CD4-positive, alpha-beta T cell treated with Interleukin-2 at 100 ng/mL for 4 hours (primary cell): ENCODE results near the gene HPGD.
A peak's percentile ranks its signal among the peaks of the same experiment; 100 is the strongest.
"Not testable (repeated sequence)": the region's sequence is repeated elsewhere in the genome, so short reads cannot be mapped to it uniquely, and the experiment has no call there.

Experiments
- DNase-seq: peaks from one replicate; pipeline ENCODE4 v3.0.0-alpha.2; 2020; ENCODE audit warnings: low spot score

HPGD gene

GRCh38 chr4:174524242-174524641, 2.0 kb upstream of the HPGD start:
- DNase-seq, result no peak

DNA sequence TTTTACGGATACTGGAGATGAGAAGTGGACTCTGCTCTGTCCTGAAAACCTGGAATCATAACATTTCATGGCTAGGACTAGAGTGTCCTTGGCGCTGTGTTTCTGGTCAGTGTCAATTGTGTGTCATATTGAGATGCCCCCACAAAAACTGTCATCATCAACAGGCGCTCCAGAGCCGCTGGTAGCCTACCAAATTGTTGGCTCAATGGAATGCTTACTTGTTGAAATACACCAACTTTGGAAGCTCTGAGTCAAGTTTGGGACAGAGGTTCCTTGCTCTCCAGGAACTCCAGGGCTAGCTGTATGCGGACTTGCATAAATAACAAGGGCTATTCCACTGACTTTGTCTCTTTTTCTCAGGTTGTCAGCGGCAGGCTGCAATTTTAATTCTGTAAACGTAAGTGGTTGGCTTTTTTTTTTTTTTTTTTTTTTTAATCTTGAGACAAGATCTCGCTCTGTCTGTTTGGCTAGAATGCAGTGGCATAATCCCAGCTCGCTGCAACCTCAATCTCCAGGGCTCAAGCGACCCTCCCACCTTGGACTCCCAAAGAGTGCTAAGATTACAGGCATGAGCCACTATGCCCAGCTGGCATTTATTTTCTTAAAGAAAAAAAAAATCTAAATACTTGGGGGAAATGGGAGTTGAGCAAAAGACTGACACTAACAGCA, 871 bp upstream of the HPGD start:
- DNase-seq, result no peak

DNA sequence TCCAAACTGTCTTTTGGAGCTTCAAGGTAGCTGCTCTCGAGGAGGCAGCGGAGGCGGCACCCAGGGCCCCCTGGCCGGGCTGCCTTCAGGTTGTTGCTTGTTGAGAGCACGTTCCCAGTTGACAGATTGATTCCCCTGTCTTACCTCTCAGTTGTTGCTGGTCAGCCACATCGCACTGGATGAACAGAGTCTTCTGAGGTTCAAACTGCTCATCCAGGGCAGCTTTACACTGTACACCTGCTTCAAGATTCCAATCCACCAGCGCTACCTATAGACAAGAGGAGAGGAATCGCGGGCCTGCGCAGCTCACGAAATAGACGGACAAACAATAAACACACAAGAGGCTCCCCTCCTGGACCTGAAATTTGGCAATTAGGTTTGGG, 497 bp downstream of the HPGD start:
- peak; percentile 2 for DNase-seq

- no peak for DNase-seq
Observed at GRCh38 chr4:174520660-174521059, 1.6 kb downstream of the HPGD start.

DNA sequence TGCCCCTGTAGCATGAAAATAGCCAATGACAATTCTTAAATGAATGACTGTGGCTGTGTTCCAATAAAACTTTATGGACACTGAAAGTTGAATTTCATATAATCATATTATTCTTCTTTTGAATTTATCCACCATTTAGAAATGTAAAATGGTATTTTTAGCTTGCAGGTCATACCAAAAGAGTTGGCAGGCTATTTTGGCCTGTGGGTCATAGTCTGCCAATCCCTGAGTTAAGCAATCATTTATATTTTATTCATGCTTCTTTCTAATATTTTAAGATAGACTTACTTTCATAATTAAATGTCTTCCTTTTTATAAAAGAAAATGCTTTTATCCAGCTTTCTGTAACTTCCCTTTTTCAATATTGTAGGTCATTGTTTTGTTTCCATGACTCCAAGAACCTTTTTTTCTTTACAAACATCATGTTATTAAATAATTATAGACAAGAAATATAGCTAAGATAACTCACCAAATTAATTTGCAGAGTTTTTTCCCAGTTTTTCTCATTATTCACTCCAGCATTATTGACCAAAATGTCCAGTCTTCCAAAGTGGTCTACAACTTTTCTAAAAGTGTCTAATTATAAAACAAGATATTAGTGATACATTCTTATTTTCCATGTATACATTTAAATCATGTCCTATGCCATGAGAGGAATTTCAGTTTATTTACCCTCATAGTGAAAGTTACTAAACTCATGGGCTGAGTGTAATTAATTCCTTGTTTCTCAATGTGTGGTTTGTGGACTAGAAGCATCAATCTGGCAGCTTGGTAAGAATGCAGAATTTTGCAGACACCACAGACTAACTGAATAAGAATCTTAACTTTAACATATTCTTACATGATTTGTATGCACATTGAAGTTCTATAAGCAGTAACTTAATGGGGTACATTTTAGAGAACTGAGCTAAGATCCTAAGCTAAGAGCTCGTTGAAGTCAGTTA, 4.5 kb downstream of the HPGD start:
- DNase-seq, result no peak

- no peak for DNase-seq
Observed at GRCh38 chr4:174516794-174517193, 5.5 kb downstream of the HPGD start.

GRCh38 chr4:174516345-174516744, 5.9 kb downstream of the HPGD start:
- no peak for DNase-seq

DNA sequence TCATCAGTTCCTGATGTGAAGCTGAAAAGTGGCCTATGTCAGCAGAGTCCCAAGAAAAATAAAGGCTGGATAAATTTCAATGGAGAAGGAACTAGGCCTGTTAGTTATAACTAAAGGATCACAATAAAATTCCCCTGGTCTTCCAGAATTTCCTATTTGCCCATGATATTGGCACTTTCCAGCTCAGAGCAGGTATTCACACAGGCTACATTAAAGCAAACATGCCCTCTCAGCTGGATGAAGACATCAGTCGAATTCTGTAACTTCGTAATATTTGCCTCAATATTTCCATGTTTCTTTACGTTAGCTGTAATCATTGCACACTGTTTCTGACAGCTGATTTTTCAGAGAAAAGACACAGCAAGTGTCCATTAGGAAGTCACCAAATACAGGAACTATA, 9.5 kb downstream of the HPGD start:
- no peak for DNase-seq

- DNase-seq, result no peak
Observed at GRCh38 chr4:174505892-174506291, 16.4 kb downstream of the HPGD start.

- DNase-seq, result no peak
Observed at GRCh38 chr4:174505007-174505406, 17.3 kb downstream of the HPGD start.

DNA sequence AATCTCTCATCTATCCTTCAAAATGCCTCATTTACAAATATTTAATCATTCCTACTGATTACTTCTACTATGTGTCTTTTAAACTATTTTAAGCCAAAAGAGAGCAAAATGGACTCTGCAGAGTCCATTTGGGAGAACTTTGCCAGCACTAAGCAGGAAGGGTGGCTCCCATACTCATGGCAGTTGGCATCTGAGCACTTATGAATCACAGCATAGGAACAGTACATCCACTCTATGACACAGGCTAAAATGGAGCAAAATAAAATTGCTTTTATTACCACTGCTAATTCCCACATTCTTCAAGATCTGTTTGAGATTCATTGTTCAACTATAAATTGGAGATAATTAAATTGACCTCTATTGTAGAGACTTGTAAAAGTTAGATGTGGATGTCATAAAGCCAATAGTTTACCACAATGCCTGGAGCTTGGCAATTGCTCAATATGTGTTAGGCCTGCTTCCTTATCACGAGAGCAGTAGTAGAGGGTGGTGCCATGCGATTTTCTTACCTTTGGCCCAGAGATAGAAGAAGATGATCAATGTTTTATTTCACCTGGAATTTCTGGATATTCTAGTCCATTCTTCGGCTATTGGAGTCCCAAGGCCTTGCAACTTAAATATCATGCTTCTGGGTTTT, 19.1 kb downstream of the HPGD start:
- DNase-seq, result no peak

DNA sequence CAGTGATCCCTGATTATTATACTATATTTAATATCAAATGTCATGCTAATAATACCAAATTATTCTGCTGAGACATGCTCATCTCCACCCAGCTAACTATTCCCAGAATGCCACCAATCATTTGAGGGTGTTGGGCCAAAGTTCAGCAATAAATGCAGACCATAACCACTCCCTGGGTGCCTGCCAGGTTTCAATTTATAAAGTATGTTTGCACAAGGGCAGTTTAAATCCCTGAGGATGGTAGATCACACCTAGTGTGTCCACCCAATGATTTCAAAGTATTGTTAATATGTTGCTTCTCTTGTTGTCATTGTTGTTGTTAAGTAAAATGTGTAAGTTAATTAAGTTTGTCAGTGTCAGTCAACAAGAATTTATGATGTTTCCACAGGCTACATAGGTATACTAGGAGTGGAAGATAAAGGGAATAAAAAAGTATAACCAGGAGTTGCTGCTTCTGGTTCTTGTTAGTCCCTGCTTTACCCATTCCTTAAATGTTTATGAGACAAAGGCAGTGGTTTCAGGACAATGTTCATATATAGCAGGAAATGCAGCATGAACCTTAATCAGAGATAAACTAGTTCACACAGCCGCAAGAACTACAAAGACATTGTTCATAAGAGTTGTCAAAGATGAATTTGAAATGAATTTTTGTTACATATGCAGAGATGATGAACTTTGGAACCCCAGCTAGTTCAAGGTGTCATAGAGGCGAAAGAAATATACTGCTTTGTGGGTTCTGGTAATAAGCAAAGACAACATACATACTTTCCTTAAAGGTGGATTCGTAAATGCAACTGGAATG, 25.5 kb downstream of the HPGD start:
- no peak for DNase-seq

- DNase-seq, result no peak
Observed at GRCh38 chr4:174495626-174496025, 26.7 kb downstream of the HPGD start.

DNA sequence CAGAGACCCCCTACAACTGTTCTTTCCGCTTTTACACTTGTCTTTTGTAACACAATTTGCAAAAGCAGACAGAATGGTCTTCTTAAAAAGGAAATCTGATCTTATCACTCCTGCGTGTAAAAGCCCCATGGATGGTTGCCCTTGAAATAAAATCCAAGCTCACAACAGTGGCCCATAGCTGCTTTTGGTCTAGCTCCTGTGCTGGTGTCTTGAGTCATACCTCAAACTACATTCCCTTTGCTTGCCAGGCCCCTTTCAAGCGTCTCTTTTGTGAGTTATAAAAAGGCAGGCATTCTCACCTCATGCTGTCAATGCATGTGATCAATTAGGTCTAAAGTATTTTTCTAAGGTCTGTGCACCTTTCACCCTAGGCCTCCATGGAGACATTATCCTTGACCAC, 27.6 kb downstream of the HPGD start:
- DNase-seq, result no peak

DNA sequence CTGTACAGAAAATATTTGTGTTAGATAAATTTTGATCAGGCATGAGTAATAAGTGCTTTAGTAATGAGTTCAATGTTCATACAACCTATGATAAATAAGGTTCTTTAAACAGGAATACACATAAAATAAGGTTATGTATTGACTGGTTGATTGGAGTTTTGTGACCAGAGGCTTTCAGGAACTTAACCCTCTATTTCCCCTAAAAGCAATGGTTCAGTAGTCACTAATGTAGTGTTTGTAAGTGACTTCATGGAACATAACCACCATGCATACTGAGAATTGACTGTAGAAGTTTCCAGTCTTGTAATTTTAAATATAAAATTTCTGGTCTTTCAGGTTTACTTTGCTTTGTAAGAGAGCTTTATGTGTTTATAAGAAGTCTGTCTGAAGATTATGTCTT, 28.1 kb downstream of the HPGD start:
- no peak for DNase-seq

- no peak for DNase-seq
Observed at GRCh38 chr4:174490451-174490961, 31.8 kb downstream of the HPGD start.

DNA sequence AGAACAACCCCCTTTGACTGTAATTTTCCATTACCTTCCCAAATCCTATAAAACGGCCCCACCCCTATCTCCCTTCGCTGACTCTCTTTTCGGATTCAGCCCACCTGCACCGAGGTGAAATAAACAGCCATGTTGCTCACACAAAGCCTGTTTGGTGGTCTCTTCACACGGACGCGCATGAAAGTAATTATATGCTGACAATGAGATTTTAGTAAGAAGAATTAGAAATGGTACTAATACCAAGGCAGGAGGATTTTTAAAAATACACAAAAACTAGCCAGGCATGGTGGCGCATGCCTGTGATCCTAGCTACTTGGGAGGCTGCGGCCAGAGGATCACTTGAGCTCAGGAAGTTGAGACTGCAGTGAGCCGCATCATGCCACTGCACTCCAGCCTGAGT, 33.9 kb downstream of the HPGD start:
- DNase-seq, result not testable (repeated sequence)

GRCh38 chr4:174485025-174485424, 37.3 kb downstream of the HPGD start:
- no peak for DNase-seq

GRCh38 chr4:174483792-174484191, 38.5 kb downstream of the HPGD start:
- no peak for DNase-seq

GRCh38 chr4:174479140-174479539, 43.1 kb downstream of the HPGD start:
- no peak for DNase-seq

DNA sequence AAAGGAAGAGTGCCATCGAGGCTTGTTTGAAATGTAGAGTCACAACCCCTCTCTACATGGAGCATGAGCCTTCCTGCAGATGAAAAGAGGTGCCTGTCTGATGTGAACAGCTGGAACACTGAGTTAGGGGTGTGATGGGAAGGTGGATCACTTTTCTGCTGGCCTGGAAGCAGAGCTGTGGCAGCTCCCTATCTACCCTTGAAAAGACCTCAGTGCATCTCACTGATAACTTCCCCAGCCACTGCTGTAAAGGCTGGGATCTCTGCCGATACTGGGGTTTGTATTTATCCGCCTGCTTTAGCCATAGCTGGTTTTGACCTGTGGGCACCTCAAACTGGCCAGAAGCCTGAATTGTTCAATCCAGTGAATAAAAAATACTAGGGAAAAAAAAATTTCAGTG, 46.8 kb downstream of the HPGD start:
- DNase-seq, result no peak
